Activated T-cell treated with anti-CD3 and anti-CD28 coated beads for 1 hour (primary cell): ENCODE measurements around the gene USP28.
"Not testable (repeated sequence)": the region's sequence is repeated elsewhere in the genome, so short reads cannot be mapped to it uniquely, and the experiment has no call there.

ENCODE experiments used
- DNase-seq: peaks from one replicate; pipeline ENCODE4 v3.0.0-alpha.2; 2020; ENCODE audit warnings: low read depth

USP28 gene

GRCh38 chr11:113875234-113876073 is at the start of gene USP28:
Gene USP28, minus strand, starts transcription at chr11:113875572. Its CDS starts 71 bp downstream, at chr11:113875501.
- peak; percentile 73 for DNase-seq

GRCh38 chr11:113923572-113923971 is 48.2 kb upstream of the USP28 start:
- DNase-seq = no peak

- DNase-seq = not testable (repeated sequence)
Measured at GRCh38 chr11:113911491-113911890, 36.1 kb upstream of the USP28 start.

- DNase-seq = no peak
Measured at GRCh38 chr11:113908098-113908497, 32.7 kb upstream of the USP28 start.

- DNase-seq = no peak
Measured at GRCh38 chr11:113907681-113908080, 32.3 kb upstream of the USP28 start.

- DNase-seq = no peak
Measured at GRCh38 chr11:113907152-113907551, 31.8 kb upstream of the USP28 start.

GRCh38 chr11:113906516-113906915 is 31.1 kb upstream of the USP28 start:
- DNase-seq = no peak

- no peak for DNase-seq
Measured at GRCh38 chr11:113906038-113906437, 30.7 kb upstream of the USP28 start.

- DNase-seq = no peak
Measured at GRCh38 chr11:113904379-113905101, 29.2 kb upstream of the USP28 start, which contains the start of gene HTR3B. Gene HTR3B, plus strand, starts transcription at chr11:113904796. Its CDS starts 138 bp downstream, at chr11:113904934.

GRCh38 chr11:113901141-113901540 is 25.8 kb upstream of the USP28 start:
- no peak for DNase-seq

- DNase-seq = peak; percentile 7
Measured at GRCh38 chr11:113896156-113896879, 20.9 kb upstream of the USP28 start.

- no peak for DNase-seq
Measured at GRCh38 chr11:113895367-113896155, 20.2 kb upstream of the USP28 start.

- no peak for DNase-seq
Measured at GRCh38 chr11:113894421-113894996, 19.1 kb upstream of the USP28 start.

- no peak for DNase-seq
Measured at GRCh38 chr11:113888848-113889247, 13.5 kb upstream of the USP28 start.

GRCh38 chr11:113885897-113886296 is 10.5 kb upstream of the USP28 start:
- no peak for DNase-seq

GRCh38 chr11:113884361-113884836 is 9.0 kb upstream of the USP28 start:
- DNase-seq = no peak

- DNase-seq = no peak
Measured at GRCh38 chr11:113881856-113882255, 6.5 kb upstream of the USP28 start.

GRCh38 chr11:113880971-113881370 is 5.6 kb upstream of the USP28 start:
- no peak for DNase-seq

- DNase-seq = not testable (repeated sequence)
Measured at GRCh38 chr11:113879446-113879845, 4.1 kb upstream of the USP28 start.

GRCh38 chr11:113877670-113878055 is 2.3 kb upstream of the USP28 start:
- DNase-seq = no peak
